T-helper 1 cell (primary cell): ENCODE data around the gene FBXO30.
A peak's percentile ranks its signal among the peaks of the same experiment; 100 is the strongest.

Experiments
- DNase-seq, 5 donors: peaks; one replicate each; pipeline ENCODE4 v3.0.0-alpha.2; 2012 to 2020

FBXO30 gene

DNA sequence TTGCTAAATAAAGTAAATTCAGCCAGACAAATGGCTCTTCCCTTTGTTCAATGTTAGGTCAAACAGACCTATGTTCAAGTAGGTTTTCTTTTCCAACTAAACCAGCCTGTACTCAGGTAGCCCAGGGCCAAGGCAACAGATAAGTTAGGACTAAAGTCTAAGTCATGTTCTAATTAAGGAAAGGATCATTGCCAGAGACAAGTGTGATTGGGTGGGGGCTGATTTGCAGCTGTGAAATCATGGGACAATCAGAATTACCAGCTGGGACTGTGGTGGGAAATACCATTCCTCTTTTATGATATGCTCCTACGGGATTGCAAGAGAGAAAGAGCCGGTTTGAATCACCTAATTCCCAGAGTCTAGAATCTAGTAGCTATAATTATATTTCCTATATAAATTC, 4.2 kb upstream of the FBXO30 start:
- DNase-seq = no peak

DNA sequence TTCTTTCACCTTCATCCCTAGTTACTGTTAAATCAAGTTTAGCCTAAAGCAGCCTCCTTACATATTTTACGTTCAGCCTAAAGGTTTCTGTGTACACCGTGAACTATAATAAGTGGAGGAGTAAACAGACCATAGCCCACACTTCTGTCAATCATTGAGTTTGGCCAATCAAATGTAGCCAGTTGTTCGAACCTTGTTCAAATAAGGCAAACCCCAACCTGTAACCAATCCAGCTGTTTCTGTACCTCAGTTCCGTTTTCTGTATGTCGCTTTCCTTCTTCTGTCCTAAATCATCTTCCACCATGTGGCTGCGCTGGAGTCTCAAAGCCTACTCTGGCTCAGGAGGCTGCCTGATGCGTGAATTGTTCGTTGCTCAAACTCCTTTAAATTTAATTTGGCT, 1.8 kb upstream of the FBXO30 start:
- no peak for DNase-seq

DNA sequence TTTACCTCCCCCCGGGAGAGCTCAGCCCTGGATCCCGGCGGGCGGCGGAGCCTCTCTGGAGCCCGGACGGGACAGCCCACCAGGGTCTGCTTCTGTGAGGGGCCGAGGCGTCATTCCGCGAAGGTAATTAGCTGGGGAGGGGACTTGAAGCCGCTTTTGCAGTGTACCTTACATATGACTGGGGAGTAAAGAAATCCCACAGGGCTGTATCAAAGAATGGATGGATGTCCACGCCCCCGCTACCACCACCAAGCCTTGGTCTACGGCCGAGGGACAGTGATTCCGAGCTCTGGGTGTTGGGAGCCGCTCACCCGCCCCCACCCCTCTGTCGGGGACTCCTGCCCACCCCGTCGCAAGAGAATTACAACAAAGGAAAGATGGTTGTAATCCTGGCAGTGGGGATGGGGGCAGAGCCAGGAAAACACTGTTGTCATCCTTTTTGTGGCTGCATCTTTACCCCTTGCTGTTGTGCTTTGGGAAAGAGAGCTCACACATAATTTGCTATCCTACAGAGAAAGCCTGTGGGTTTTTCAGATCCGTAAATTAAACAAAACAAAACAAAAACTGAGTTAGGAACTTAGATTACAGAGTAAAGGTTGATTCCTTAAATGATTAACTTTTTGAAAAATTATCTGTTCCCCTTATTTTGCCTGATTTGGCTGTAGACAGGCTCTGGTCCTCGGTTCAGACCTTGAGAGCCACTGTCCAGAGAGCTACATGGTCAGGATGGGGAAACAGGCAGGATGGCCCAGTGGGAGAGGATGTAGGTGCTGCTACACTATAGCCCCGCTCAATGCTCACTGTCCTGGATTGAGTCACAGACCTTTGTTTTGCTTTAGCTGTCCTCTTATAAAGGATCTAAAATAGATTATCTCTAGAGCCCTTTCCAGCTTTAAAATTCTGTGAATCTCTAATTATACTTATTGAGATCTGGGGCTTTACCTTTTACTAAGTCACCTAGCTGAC, 997 bp upstream of the FBXO30 start:
- DNase-seq = peak in 1 of 5 donors; percentile 2

DNA sequence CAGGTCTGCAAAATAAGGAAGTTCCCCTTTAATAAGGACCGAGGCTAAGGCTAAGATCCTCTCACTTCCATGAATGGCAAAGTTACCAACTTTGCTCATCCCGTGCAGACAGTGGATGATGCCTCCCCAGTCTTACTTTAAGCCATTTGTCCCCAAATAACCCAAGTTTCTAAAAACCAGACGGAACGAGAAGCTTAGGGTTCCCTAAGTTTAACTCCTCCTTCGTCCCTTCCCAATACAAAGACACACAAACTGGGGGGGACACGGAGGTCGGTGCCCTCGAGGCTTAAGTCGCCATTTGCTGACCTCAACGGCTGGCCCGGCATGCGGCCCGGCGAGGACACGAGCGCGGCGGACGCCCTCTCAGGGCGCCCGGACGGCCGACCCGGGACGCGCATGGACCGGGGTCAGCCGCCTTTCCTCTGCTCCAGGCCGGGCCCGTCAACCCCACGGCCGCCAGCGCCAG, 527 bp downstream of the FBXO30 start:
- peak in 2 of 5 donors; percentile 14 to 25 for DNase-seq

DNA sequence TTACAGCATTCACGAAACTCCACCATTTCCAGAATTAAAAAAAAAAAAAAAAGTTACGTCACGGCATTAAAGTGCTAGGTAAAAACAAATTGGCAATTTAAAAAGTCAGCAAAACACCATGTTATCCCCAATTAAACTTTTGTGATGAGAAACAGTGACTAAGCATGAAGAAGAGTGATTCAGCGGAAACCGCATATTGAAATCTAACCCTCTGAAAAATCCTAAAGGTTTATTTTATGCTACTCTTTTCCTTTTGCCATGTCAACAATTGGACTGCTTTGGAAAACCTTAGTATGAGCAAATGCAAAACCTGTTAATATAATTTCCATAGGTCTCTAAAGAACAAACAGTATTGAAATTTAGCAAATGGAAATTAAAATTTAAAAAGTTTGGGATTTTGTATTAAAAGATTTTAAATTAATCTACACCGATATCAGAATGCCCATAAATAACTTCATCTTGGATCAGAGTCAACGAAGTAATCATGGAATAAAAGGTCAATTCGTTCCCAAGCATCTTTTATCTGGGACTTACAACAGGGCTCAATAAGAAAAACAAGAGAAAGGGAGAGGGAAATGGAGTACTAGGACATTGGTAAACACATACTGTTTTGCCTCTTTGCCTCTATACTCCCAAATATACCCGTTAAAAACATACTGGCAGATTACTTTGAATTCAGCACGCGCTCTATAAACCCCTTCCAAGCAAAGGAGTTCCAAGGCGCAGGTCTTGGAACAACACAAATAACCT, 1.1 kb downstream of the FBXO30 start:
- DNase-seq = no peak

DNA sequence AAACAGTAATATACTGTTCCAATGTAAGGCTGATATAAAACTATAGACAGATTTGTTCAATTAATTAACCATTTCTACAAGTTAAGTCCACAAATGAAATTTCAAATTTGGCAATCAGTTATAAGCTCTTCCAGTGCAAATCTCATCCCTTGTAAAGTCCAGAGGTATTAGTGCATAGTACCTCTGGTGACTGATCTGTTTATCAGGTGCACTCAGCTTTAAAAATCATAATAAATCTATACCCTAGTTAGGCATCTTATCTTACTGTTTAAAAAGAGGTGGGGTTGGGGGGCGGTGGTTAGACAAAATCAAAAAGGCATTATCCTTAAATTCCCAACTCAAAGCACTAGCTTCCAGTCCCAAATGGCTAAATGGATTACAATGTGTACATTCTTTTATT, 2.9 kb downstream of the FBXO30 start:
- DNase-seq = no peak

DNA sequence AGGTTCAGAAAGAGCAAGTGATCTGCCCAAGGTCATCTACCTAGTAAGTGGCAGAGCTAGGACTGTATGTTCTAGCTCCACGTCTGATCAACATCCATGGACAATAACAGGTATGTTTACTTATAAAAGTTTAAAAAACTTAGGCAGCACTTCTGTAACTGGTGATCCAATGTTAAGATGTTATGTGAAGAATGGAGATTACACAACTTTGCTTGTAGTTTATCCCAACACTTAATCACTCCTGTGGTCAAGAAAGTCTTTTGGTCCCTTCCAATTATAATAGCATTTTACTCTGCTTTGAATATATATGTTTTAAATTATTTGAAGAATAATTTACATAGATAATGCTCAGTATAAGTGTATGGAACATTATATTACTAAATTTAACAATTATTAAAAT, 4.8 kb downstream of the FBXO30 start:
- no peak for DNase-seq

DNA sequence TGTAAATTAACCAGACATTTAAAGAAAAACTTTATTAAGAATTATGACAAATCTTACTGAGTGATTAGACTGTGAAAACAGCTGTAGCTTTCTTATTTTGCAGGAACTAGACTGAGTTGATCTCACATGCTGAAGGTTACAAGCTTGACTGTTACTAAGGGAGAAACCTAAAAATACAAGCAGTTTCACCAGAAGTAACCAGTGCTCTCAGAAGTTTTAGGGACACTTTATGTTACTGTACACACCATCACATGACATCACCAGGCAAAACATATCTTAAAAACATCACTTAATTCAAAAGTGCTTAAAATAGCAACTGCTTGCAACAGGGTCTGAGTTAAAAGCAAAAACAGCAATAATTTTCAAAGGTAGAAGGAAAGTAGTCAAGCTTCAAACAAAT, 5.4 kb downstream of the FBXO30 start:
- no peak for DNase-seq

DNA sequence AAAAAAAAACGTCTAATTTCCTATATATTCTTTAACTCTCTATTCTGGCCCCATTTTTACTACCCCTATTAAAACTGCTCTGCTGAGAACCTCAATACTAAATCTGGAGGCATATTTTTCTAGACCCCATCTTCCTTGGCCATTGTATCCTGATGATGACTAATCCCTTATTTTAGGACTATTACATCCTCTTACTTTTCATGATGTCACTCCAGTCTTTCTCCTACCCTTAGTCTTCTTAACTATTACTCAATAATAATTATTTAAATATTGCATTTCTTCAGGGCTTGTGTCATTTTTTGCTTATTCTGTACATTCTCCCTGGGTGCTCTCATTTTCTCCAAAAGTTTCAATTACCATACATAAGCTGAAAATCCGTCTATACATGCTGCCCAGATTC, 6.4 kb downstream of the FBXO30 start:
- DNase-seq = no peak

DNA sequence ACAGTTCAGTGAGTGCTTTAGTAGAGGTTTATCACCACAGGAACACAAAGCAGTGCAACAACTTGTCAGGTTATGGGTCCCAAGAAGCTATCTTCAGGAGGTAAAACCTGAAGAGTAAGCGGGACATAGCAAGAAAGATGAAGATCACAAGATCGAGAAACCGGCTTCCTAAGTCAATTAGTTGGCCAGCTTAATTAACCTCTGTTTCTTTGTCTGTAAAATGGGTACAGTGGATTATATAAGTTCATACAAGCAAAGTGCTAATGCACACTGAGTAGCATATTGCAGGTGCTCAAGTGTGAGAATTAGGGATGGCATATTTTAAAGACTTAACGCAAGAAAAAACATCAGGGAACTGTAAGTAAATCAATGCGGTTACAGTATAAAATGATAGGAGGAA, 12.5 kb downstream of the FBXO30 start:
- DNase-seq = no peak

DNA sequence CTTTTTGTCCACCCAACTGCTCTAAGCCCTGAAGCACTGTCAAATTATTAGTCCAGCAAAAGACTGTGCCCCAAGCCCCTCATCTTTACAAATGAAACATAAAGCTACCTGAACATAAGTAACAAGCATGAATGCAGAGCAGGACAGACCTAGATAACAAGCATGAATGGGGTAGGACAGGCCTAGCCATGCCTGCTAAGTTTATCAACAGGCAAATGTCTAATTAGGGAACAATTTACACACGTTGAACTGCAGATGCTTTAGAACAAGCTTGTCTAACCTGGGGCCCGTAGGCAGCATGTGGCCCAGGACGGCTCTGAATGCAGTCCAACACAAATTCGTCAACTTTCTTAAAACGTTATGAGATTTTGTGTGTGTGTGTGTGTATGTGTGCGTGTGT, 13.6 kb downstream of the FBXO30 start:
- no peak for DNase-seq

DNA sequence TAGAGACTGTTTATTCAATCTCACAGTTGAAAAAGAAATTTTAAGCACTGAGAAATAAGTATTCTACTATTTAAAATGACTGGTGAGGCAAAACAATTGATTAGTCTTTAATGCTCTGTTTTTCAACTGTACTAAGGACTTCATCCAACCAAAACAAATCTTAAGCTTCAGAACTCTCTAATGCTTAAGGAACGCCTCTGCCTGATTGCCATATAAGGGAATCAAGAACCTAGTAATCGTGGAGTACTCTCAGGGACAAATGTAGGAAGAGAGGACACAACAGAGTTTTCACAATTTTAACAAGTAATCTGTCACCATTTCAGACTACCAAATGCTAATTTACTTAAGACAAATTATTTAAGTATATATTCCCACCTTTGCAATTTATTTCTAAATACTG, 16.1 kb downstream of the FBXO30 start:
- no peak for DNase-seq

DNA sequence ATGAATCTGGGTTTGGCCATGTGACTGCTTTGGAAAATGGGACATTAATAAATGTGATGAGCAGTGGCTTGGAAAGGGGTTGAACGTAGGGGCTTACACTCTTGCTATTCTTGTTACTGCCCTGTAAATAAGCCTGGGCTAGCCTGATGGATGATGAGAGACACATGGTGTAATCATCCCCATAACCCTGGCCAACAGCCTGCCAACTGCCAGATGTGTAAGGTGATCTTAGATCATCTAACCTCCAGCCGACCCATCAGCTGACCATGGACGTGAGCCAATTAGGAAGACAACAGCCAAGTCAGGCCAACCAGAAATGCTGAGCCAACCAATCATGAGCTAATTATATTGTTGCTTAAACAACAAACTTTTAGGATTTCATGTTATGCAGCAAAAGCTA, 25.2 kb downstream of the FBXO30 start:
- no peak for DNase-seq

DNA sequence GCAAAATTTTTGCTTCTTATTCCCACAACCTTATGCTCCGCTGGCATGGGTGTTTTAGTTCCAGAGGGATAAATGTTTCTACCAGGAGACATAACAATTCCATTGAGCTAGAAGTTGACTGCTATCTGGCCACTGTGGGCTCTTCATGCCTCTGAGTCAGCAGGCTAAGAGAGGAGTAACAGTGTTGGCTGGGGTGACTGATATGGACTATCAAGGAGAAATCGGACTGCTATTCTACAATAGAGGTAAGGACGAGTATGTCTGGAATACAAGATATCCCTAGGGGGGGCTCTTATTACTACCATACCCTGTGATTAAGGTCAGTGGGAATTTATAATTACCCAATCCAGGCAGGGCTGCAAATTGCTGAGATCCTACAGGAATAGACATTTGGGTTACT, 26.9 kb downstream of the FBXO30 start:
- no peak for DNase-seq

DNA sequence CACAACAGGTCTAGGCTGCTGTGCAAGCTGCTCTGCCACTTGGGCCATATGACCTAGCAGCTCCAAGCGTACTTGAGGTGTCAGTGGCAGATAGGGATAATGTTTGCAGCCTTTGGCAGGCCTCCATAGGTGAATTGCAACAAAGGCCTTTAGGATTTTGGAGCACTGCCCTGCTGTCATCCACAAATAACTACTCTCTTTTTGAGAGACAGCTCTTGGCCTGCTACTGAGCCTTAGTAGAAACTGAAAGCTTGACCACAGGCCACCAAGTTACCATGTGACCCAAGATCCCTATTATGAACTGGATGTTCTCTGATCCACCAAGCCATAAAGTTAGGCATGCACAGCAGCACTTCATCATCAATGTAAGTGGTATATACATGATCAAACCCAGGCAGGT, 29.9 kb downstream of the FBXO30 start:
- DNase-seq = no peak

DNA sequence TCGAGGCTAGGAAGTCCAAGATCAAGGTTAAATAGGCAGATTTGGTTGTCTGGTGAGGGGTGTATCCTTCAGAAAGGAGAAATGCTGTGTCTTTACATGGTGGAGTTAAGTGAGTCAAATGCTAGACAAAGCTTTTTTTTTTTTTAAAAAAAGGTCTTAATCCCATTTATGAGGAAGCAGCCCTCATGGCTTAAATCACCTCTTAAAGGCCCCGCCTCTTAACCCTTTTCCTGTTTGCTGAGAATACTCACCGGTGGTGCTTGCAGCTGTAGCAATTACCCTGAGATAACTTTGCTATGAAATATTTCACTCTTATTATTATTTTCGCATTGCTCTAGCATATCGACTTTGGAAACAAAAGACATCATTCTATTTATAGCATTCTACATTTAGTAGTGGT, 30.8 kb downstream of the FBXO30 start:
- DNase-seq = no peak

DNA sequence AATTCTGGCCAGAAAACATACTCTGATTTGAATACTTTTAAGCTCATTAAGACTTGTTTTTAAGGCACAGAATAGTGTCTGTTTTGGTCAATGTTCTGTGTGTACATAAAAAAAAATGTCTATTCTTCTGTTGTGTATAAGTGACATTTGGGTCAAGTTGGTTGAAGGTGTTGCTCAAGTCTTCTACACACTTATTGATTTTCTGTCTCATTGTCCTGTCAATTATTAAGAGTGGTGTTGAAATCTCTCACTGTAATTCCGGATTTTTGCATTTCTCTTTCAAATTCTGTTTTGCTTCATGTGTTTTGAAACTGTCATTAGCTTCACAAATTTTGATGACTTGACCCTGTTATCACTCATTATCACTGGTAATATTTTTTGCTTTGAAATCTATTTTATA, 41.7 kb downstream of the FBXO30 start:
- no peak for DNase-seq

DNA sequence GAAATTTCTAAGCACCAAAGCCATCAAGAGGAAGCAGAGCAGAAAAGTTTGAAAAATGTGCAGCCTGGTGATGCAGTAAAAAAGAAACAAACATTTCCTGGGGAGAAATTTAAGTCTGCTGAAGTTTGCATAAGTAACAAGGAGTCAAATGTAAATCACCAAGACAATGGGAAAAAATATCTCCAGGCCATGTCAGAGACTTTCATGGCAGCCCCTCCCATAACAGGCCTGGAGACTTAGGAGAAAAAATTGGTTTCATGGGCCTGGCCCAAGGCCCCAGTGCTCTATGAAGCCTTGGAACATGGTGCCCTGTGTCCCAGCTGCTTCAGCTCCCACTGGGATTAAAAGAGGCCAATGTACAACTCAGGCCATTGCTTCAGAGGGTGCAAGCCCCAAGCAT, 49.1 kb downstream of the FBXO30 start:
- no peak for DNase-seq

DNA sequence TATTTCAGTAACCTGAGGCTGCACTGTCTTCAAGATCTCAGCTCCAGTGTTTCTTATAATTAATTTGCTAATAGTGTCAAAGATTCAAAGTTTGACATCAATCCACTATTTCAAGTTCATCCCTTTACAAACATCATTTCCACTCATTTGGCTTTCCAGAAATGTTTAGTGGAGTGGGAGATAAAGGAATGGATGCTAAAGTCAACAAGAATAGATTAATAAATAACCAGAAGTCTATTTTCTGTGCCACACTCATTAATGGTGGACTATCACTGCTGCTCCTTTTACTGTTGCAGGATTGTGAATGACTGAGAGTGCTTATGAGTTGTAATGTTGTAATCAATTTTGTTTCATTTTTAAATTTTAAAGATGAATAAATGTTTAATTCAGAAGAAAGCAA, 50.9 kb downstream of the FBXO30 start:
- DNase-seq = no peak

DNA sequence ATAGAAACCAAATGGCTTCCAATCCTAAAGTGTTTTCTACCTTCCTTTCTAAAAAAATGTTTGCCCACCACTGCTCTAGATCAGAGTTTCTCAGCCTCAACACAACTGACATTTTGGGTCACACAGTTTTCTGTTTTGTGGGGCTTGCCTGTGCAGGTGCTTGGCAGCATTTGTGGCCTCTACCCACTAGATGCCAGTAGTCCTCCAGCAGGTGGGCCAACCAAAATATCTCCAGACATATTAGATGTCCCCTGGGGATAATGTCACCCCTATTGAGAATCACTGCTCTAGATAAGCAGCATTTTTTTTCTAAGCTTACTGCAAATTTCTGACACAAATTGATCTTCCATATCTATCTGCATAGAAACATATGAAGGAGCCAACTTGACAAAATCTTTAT, 53.0 kb downstream of the FBXO30 start:
- no peak for DNase-seq

DNA sequence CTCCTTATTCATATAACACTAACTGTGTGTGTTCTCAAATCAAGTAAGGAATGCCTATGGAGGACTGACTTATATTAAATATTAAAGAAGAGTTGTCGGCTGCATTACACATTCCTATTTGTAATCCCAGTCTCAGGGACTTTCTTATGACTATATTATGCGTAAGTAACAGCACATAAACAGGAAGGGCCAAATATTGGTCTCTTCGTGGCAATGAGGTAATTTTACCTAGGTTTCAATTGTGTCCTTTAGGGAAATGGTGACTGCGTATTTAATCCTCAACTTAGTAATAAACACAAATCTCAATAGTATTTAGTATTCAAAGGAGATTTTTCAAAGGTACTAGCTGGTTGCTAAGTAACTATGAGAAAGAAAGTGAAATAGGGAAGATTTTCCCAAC, 56.5 kb downstream of the FBXO30 start:
- no peak for DNase-seq

DNA sequence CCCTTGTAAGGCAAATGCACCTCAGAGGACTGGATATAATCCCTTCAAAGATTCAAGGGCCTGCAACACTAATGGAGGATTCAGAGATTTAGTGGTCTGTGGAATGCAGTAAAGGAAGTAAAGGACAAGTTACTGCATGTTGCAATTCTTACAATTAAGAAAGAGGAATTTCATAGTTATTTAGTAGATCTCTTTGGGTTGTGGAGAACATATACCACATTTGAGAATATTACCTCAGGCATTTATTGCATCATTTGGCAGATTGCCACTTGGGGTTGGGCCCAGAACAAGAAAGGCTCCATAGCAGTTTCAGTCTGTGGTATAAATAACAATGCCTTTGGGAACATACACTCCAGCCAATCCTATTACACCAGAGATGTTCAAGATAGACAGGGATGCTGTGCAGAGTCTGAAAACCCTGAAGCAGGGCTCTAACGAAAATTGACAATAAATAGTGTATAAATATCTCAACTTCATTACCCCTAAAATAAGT, 58.4 kb downstream of the FBXO30 start:
- no peak for DNase-seq

DNA sequence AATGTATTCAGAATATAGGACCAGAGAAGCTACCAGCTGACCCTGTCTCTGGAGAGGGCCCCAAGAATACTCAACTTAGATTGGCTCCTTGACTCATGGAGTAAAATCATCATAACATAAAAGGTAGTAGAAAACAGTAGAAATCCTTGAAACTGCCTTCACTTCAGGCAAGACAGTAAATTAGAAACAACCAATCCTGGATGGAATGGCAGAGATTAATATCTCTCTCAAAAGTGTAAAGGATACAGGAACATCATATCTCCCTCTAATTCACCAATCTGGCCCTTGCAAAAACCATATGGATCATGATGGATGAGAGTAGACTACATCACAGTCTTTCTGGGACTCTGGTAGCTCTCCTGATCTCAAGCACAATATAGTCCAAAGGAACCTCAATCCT, 58.9 kb downstream of the FBXO30 start:
- no peak for DNase-seq

DNA sequence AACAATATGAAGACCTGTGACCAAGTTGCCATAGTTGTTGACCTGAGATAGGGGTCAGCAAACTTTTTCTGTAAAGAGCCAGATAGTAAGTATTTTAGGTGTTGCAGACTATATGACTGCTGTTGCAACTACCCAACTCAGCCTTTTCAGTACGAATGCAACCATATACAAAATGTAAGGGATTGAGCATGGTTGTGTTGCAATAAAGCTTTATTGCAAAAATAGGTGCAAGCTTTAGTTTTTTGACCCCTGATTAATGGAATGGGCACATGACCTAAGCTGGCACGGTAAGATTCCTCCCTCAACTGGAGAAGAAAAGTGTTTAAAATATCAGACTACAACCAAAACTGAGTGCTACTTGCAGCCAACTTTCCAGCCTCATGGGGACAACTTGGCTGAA, 62.0 kb downstream of the FBXO30 start:
- DNase-seq = no peak
